Measurements from ENCODE around the gene SEPHS2. TPM values are rescaled to one million over a fixed set of nuclear protein-coding genes. Genes with fewer than 3 reads are reported as not detected.

SEPHS2 gene
- polyA plus RNA-seq, result 10 to 100 TPM; 63.6 to 92.2 (median 80.3) TPM

- Mint-ChIP-seq H3K9me3 (no peaks in the 10 kb centered on the region), H3K4me3 (peak within 1 kb of the TSS; percentile 91 to 96 (median 96)), H3K4me1 (peaks cover 43 to 49% of the 10 kb centered on the region in 2 donors), H3K36me3 (peaks cover 6 to 14% (median 12%) of the 10 kb centered on the region in 3 donors), H3K27me3 (ENCODE audit: low read depth in 3 of 3) (peaks cover 6 to 8% (median 7%) of the 10 kb centered on the region in 3 donors), H3K27ac (peak within 1 kb of the TSS; percentile 86 to 97 (median 96))
- DNase-seq, result peak; percentile 93 to 94 (median 94)
Measured at GRCh38 chr16:30445408-30446202, at the start of gene SEPHS2. SEPHS2 (minus strand) TSS chr16:30445874; CDS start chr16:30445727, 147 bp downstream.

- peaks cover 20 to 37% (median 26%) of the 10 kb centered on the region in 3 donors for H3K36me3 Mint-ChIP-seq
- DNase-seq, result no peak
- peaks cover 0 to 3% (median 0%) of the 10 kb centered on the region in 3 donors for H3K27me3 Mint-ChIP-seq (ENCODE audit: low read depth in 3 of 3)
- H3K4me3 Mint-ChIP-seq, result no peak overlapping the region
- peaks cover 26 to 32% of the 10 kb centered on the region in 2 donors for H3K4me1 Mint-ChIP-seq
- peak overlapping the region in 3 of 6 donors; percentile 59 to 67 (median 62) for H3K27ac Mint-ChIP-seq
- no peaks in the 10 kb centered on the region for H3K9me3 Mint-ChIP-seq
Measured at GRCh38 chr16:30494709-30495108, 49.0 kb upstream of the SEPHS2 start.

- H3K36me3 Mint-ChIP-seq, result peaks cover 26 to 39% (median 28%) of the 10 kb centered on the region in 3 donors
- H3K4me3 Mint-ChIP-seq, result no peak overlapping the region
- peaks cover 29 to 34% of the 10 kb centered on the region in 2 donors for H3K4me1 Mint-ChIP-seq
- DNase-seq, result no peak
- peaks cover 0 to 2% (median 0%) of the 10 kb centered on the region in 3 donors for H3K27me3 Mint-ChIP-seq (ENCODE audit: low read depth in 3 of 3)
- H3K9me3 Mint-ChIP-seq, result no peaks in the 10 kb centered on the region
- H3K27ac Mint-ChIP-seq, result peak overlapping the region in 3 of 6 donors; percentile 56 to 62 (median 61)
Measured at GRCh38 chr16:30493941-30494488, 48.3 kb upstream of the SEPHS2 start.

- Mint-ChIP-seq H3K27me3 (ENCODE audit: low read depth in 3 of 3) (peaks cover 0 to 2% (median 0%) of the 10 kb centered on the region in 3 donors), H3K4me1 (peaks cover 36% of the 10 kb centered on the region in 2 donors), H3K27ac (peak overlapping the region; percentile 37 to 90 (median 69)), H3K9me3 (no peaks in the 10 kb centered on the region), H3K36me3 (peaks cover 33 to 48% (median 36%) of the 10 kb centered on the region in 3 donors), H3K4me3 (peak overlapping the region in 1 of 5 donors; percentile 30)
- no peak for DNase-seq
Measured at GRCh38 chr16:30491744-30492308, 46.2 kb upstream of the SEPHS2 start.

GRCh38 chr16:30491229-30491628 is 45.6 kb upstream of the SEPHS2 start:
- peaks cover 0 to 4% (median 2%) of the 10 kb centered on the region in 3 donors for H3K27me3 Mint-ChIP-seq (ENCODE audit: low read depth in 3 of 3)
- no peak overlapping the region for H3K4me3 Mint-ChIP-seq
- peaks cover 39 to 41% of the 10 kb centered on the region in 2 donors for H3K4me1 Mint-ChIP-seq
- H3K36me3 Mint-ChIP-seq, result peaks cover 37 to 50% (median 39%) of the 10 kb centered on the region in 3 donors
- peak overlapping the region in 5 of 6 donors; percentile 9 to 90 (median 75) for H3K27ac Mint-ChIP-seq
- no peak for DNase-seq
- no peaks in the 10 kb centered on the region for H3K9me3 Mint-ChIP-seq

- peaks cover 0 to 4% (median 2%) of the 10 kb centered on the region in 3 donors for H3K27me3 Mint-ChIP-seq (ENCODE audit: low read depth in 3 of 3)
- peak overlapping the region in 5 of 6 donors; percentile 45 to 90 (median 82) for H3K27ac Mint-ChIP-seq
- no peak overlapping the region for H3K4me3 Mint-ChIP-seq
- no peaks in the 10 kb centered on the region for H3K9me3 Mint-ChIP-seq
- no peak for DNase-seq
- H3K36me3 Mint-ChIP-seq, result peaks cover 35 to 52% (median 42%) of the 10 kb centered on the region in 3 donors
- peaks cover 45 to 49% of the 10 kb centered on the region in 2 donors for H3K4me1 Mint-ChIP-seq
Measured at GRCh38 chr16:30490210-30490609, 44.5 kb upstream of the SEPHS2 start.

- H3K27ac Mint-ChIP-seq, result peak overlapping the region; percentile 42 to 88 (median 70)
- H3K36me3 Mint-ChIP-seq, result peaks cover 31 to 47% (median 35%) of the 10 kb centered on the region in 3 donors
- DNase-seq, result no peak
- peaks cover 41 to 47% of the 10 kb centered on the region in 2 donors for H3K4me1 Mint-ChIP-seq
- peak overlapping the region in 1 of 5 donors; percentile 14 for H3K4me3 Mint-ChIP-seq
- no peaks in the 10 kb centered on the region for H3K9me3 Mint-ChIP-seq
- peaks cover 0 to 4% (median 2%) of the 10 kb centered on the region in 3 donors for H3K27me3 Mint-ChIP-seq (ENCODE audit: low read depth in 3 of 3)
Measured at GRCh38 chr16:30488764-30489605, 43.3 kb upstream of the SEPHS2 start.

- Mint-ChIP-seq H3K9me3 (no peaks in the 10 kb centered on the region), H3K27ac (peak overlapping the region in 5 of 6 donors; percentile 38 to 88 (median 72)), H3K27me3 (ENCODE audit: low read depth in 3 of 3) (peaks cover 0 to 4% (median 2%) of the 10 kb centered on the region in 3 donors), H3K4me3 (peak overlapping the region in 1 of 5 donors; percentile 41), H3K36me3 (peaks cover 29 to 50% (median 31%) of the 10 kb centered on the region in 3 donors), H3K4me1 (peaks cover 45 to 61% of the 10 kb centered on the region in 2 donors)
- no peak for DNase-seq
Measured at GRCh38 chr16:30485818-30486436, 40.3 kb upstream of the SEPHS2 start.

GRCh38 chr16:30484887-30485286 is 39.2 kb upstream of the SEPHS2 start:
- DNase-seq, result no peak
- peak overlapping the region in 3 of 6 donors; percentile 53 to 79 (median 61) for H3K27ac Mint-ChIP-seq
- no peak overlapping the region for H3K4me3 Mint-ChIP-seq
- peaks cover 0 to 4% (median 3%) of the 10 kb centered on the region in 3 donors for H3K27me3 Mint-ChIP-seq (ENCODE audit: low read depth in 3 of 3)
- peaks cover 47 to 64% of the 10 kb centered on the region in 2 donors for H3K4me1 Mint-ChIP-seq
- peaks cover 28 to 51% (median 34%) of the 10 kb centered on the region in 3 donors for H3K36me3 Mint-ChIP-seq
- H3K9me3 Mint-ChIP-seq, result no peaks in the 10 kb centered on the region

- Mint-ChIP-seq H3K27ac (peak overlapping the region; percentile 67 to 95 (median 82)), H3K36me3 (peaks cover 23 to 43% (median 25%) of the 10 kb centered on the region in 3 donors), H3K4me1 (peaks cover 56 to 68% of the 10 kb centered on the region in 2 donors), H3K4me3 (peak overlapping the region; percentile 7 to 67 (median 42)), H3K9me3 (no peaks in the 10 kb centered on the region), H3K27me3 (ENCODE audit: low read depth in 3 of 3) (peaks cover 2 to 4% (median 4%) of the 10 kb centered on the region in 3 donors)
- DNase-seq, result peak in 1 of 3 donors; percentile 24
Measured at GRCh38 chr16:30482366-30482765, 36.7 kb upstream of the SEPHS2 start.

GRCh38 chr16:30481381-30481780 is 35.7 kb upstream of the SEPHS2 start:
- Mint-ChIP-seq H3K4me3 (no peak overlapping the region), H3K9me3 (no peaks in the 10 kb centered on the region), H3K27ac (peak overlapping the region; percentile 27 to 91 (median 72)), H3K27me3 (ENCODE audit: low read depth in 3 of 3) (peaks cover 0 to 6% (median 4%) of the 10 kb centered on the region in 3 donors), H3K4me1 (peaks cover 62 to 76% of the 10 kb centered on the region in 2 donors), H3K36me3 (peaks cover 22 to 47% (median 27%) of the 10 kb centered on the region in 3 donors)
- DNase-seq, result no peak

- peaks cover 33 to 54% (median 37%) of the 10 kb centered on the region in 3 donors for H3K36me3 Mint-ChIP-seq
- no peaks in the 10 kb centered on the region for H3K9me3 Mint-ChIP-seq
- H3K27me3 Mint-ChIP-seq (ENCODE audit: low read depth in 3 of 3), result peaks cover 4 to 10% (median 5%) of the 10 kb centered on the region in 3 donors
- H3K4me1 Mint-ChIP-seq, result peaks cover 75 to 82% of the 10 kb centered on the region in 2 donors
- H3K27ac Mint-ChIP-seq, result peak overlapping the region; percentile 83 to 93 (median 88)
- H3K4me3 Mint-ChIP-seq, result peak overlapping the region; percentile 0 to 63 (median 42)
- DNase-seq, result no peak
Measured at GRCh38 chr16:30478766-30479478, 33.2 kb upstream of the SEPHS2 start.
